NCI-H1105 (cell line): Measurements from ENCODE around the gene GPR32.
A peak's percentile ranks its signal among the peaks of the same experiment; 100 is the strongest.
"Not testable (repeated sequence)": the region's sequence is repeated elsewhere in the genome, so short reads cannot be mapped to it uniquely, and the experiment has no call there.

Source experiments
- DNase-seq: peaks from one replicate; lab custom pipeline; 2025; lab: John Stamatoyannopoulos, UW

The GPR32 gene

GRCh38 chr19:50803633-50804419 lies 33.6 kb downstream of the GPR32 start:
- peak; percentile 46 for DNase-seq

GRCh38 chr19:50804420-50805272 lies 34.4 kb downstream of the GPR32 start:
- DNase-seq: peak; percentile 100

- DNase-seq: no peak
These were observed 38.6 kb downstream of the GPR32 start for GRCh38 chr19:50808856-50809255.

DNA sequence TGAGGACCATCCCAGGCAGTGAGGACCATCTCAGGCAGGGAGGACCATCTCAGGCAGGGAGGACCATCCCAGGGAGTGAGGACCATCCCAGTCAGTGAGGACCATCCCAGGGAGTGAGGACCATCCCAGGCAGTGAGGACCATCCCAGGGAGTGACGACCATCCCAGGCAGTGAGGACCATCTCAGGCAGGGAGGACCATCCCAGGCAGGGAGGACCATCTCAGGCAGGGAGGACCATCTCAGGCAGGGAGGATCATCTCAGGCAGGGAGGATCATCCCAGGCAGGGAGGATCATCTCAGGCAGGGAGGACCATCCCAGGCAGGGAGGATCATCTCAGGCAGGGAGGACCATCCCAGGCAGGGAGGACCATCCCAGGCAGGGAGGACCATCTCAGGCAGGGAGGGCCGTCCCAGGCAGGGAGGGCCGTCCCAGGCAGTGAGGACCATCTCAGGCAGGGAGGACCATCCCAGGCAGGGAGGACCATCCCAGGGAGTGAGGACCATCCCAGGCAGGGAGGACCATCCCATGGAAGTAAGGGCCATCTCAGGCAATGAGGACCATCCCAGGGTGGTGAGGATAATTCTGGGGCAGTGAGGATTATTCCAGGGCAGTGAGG lies 41.5 kb downstream of the GPR32 start:
- not testable (repeated sequence) for DNase-seq

DNA sequence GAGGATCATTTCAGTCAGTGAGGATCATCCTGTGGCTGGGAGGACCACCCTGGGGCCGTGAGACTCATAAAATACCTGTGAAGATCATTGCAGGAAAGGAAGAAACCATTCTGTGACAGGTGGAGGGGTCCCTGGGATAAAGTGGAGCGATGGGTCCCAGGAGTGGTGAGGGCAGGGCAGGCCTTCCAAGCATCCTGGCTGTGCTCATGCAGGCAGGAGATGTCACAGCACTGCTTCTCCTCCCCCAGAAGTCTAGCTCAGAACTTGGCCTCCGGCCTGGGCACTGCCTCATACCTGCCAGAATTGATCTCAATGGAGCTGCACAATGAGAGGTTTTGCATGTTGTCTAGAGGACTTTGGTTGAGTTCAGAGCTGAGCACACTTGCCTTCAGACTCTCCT lies 42.2 kb downstream of the GPR32 start:
- DNase-seq: no peak

- no peak for DNase-seq
These were observed 44.6 kb downstream of the GPR32 start for GRCh38 chr19:50814883-50815282.

- DNase-seq: no peak
These were observed 45.2 kb downstream of the GPR32 start for GRCh38 chr19:50815439-50815838.

GRCh38 chr19:50817941-50818858 lies 47.9 kb downstream of the GPR32 start:
- peak; percentile 73 for DNase-seq

- no peak for DNase-seq
These were observed 48.7 kb downstream of the GPR32 start for GRCh38 chr19:50818859-50819472.

DNA sequence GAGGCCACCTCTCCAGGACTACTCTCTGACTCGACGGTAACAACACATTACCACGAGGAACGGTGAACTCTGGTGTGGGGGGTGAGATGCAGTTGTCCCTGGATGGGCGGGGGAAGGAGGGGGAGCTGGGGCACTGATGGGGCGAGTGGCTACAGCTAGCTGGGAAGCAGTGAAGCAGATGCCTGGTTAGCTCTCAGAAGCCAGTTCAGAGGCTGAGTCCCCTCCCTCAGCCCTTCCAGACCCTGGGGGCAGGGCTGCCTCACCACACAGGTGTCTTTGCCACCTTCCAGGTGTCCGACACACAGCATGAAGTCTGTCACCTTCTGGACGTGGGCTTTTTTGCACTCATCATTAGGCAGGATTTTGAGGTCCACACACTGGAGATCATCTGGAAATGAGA lies 49.4 kb downstream of the GPR32 start:
- no peak for DNase-seq

GRCh38 chr19:50820086-50820485 lies 49.8 kb downstream of the GPR32 start:
- no peak for DNase-seq

DNA sequence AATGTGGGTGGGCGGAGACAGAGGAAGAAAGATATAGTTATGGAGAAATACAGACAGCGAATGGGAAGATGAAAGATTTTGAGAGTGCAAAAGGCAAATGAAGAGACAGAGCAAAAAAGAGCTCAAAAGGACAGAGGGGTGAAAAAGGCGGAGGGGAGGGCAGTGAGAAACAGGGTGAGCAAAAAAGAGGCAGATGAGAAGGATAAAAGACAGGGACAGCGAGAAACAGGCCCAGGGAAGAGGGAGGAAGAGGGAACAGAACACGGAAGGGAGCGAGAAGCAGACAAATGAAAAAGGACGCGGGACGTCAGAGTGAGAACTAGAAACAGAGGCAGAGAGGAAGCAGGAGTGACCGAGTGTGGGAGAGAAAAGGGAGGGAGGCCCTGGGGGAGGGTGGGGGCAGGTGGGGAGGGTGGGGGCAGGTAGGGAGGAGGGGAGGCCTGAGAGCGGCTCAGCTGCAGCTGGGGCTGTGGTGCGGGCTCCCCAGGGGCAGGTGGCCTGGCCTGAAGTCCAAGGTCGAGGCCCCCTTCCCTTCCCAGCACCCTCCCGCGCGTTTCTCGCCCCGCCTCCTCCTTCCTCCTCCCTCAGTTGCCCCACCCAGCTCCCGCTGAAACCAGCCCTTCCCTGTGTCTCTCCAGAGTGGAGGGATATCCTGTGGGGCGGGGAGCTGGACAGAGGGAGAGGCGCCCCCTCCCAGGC lies 50.4 kb downstream of the GPR32 start:
- DNase-seq: no peak

DNA sequence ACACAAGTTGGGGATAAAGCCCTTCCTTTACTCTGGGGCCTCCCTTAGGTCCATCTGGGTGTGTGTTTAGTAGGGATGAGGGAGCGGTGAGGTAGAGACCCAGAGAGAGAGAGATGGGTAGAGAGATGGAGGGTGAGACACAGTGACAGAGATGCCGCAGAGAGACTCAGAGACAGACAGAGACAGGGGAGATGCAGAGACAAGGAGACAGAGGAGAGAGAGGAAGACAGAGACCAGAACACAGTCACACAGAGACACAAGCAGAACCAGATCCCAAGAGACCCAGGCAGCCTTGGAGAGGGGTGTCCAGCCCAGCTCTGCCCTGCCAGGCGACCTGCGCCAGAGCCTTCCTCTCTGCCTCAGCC lies 51.0 kb downstream of the GPR32 start:
- no peak for DNase-seq
